Measurements from ENCODE around the gene TPCN2. TPM values are rescaled to one million over a fixed set of nuclear protein-coding genes. Genes with fewer than 3 reads are reported as not detected.

The TPCN2 gene
- total and polyA plus RNA-seq, 4 donors: 6.4 to 20.8 (median 12.1) TPM

DNA sequence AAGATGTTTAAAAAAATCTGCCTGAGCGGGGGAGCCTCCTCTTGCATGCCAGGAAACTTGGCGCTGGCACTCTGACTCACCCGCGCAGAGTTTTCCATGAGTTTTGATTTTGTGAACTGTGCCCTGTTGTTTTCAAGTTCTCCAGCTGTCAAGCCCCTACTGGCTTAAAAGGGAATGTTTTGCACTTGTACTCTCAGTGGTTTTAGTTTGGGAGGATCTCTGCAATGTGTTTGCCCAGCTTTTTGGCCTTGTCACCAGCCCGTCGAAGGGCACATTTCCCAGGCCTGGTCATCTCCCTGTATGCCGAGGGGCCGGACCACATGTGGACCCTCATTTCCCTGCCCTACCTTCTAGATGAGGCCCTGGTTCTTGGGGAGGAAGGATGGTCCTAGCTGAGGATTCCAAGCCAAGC, 47.9 kb upstream of the TPCN2 start (continued):
- TF ChIP-seq, protein P1, sequence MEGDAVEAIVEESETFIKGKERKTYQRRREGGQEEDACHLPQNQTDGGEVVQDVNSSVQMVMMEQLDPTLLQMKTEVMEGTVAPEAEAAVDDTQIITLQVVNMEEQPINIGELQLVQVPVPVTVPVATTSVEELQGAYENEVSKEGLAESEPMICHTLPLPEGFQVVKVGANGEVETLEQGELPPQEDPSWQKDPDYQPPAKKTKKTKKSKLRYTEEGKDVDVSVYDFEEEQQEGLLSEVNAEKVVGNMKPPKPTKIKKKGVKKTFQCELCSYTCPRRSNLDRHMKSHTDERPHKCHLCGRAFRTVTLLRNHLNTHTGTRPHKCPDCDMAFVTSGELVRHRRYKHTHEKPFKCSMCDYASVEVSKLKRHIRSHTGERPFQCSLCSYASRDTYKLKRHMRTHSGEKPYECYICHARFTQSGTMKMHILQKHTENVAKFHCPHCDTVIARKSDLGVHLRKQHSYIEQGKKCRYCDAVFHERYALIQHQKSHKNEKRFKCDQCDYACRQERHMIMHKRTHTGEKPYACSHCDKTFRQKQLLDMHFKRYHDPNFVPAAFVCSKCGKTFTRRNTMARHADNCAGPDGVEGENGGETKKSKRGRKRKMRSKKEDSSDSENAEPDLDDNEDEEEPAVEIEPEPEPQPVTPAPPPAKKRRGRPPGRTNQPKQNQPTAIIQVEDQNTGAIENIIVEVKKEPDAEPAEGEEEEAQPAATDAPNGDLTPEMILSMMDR (IDR thresholded peaks at IDR 0.05; ENCODE audit: low read depth, low read length, missing input control): peak; percentile 64
- no peak for TF ChIP-seq TAF1 (conservative IDR thresholded peaks at IDR 0.05)
- no peak for TF ChIP-seq GABPA (IDR thresholded peaks at IDR 0.05 in 1 of 2, conservative IDR thresholded peaks at IDR 0.05 in 1 of 2)
- peak; percentile 95 to 98 for TF ChIP-seq JUND (IDR thresholded peaks at IDR 0.05)
- TF ChIP-seq SP1 (IDR thresholded peaks at IDR 0.05): peak; percentile 80
- TF ChIP-seq, protein P2, sequence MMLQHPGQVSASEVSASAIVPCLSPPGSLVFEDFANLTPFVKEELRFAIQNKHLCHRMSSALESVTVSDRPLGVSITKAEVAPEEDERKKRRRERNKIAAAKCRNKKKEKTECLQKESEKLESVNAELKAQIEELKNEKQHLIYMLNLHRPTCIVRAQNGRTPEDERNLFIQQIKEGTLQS (IDR thresholded peaks at IDR 0.05): peak; percentile 84
- TF ChIP-seq HNF4G (IDR thresholded peaks at IDR 0.05): no peak
- no peak for TF ChIP-seq FOXA1 (IDR thresholded peaks at IDR 0.05)
- TF ChIP-seq RXRA (IDR thresholded peaks at IDR 0.05): peak; percentile 64 to 86
- TF ChIP-seq FOXA2 (IDR thresholded peaks at IDR 0.05): no peak
- peak; percentile 71 to 86 for TF ChIP-seq RAD21 (IDR thresholded peaks at IDR 0.05)

DNA sequence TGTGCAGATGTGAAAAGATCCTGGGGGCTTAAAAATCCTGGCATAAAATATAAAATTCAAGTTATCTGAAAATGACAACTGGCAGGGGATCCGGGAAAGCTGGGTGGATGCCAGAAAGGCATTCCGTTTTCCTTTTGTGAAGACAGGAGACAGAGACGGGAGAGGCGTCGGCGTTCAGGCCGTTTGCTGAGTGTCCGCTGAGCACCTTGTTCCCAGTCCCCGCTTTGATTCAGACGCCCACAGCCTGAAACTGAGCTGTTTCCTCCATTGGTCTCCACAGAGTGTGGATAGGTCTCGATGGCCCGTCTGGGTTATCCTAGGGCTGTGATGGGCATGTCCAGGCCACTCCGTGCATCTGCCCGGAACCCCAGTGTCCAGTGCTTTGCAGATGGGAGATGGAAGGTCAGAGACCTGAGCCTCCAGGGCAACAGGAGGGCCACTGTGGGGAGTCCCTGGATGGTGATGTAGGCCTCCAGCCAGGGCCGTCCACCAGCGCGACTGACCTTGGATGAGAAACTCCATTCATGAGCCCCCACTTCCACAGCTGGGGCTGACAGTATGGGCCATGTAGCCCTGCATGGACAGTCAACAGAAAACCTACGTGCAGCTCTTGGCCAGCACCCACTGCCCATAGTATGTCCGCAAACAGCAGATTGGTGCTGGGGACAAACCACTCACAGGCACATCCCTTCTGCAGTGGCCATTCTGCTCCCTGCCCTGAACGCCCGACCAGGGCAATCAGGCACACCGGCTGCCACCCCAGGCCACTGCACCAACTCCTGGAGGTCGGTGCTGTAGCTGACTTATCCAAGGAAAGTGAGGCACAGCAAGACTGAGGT, 47.3 kb upstream of the TPCN2 start:
- Histone ChIP-seq H3K9ac (ENCODE audit: low read depth in 1 of 2, low read length in 2 of 2) (no peak overlapping the region), H3K4me1 (ENCODE audit: control insufficient read depth in 4 of 4, insufficient read depth in 4 of 4, low read length in 3 of 4) (peaks cover 8 to 24% (median 14%) of the 10 kb centered on the region in 4 donors), H3K27me3 (ENCODE audit: control insufficient read depth in 4 of 4, insufficient read depth in 4 of 4, low read length in 3 of 4) (no peaks in the 10 kb centered on the region), H3K36me3 (ENCODE audit: control insufficient read depth in 4 of 4, insufficient read depth in 3 of 4, low read depth in 1 of 4, low read length in 3 of 4) (no peaks in the 10 kb centered on the region), H3K27ac (ENCODE audit: low read depth in 1 of 2, low read length in 2 of 2) (peak overlapping the region; percentile 81 to 93), H3K4me3 (ENCODE audit: low read depth in 1 of 3, low read length in 3 of 3) (no peak overlapping the region), H3K9me3 (ENCODE audit: control insufficient read depth in 4 of 4, low read length in 3 of 4) (no peaks in the 10 kb centered on the region)
- WGBS: 88% methylated on average over 23 of the region's 23 CpGs
- TF ChIP-seq RAD21 (IDR thresholded peaks at IDR 0.05) (no peak), FOXA2 (IDR thresholded peaks at IDR 0.05) (no peak), FOXA1 (IDR thresholded peaks at IDR 0.05) (no peak), HNF4A (conservative IDR thresholded peaks at IDR 0.05) (no peak), RXRA (IDR thresholded peaks at IDR 0.05) (no peak)
- TF ChIP-seq, protein P3, sequence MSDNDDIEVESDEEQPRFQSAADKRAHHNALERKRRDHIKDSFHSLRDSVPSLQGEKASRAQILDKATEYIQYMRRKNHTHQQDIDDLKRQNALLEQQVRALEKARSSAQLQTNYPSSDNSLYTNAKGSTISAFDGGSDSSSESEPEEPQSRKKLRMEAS (IDR thresholded peaks at IDR 0.05): no peak
- TF ChIP-seq, protein P4, sequence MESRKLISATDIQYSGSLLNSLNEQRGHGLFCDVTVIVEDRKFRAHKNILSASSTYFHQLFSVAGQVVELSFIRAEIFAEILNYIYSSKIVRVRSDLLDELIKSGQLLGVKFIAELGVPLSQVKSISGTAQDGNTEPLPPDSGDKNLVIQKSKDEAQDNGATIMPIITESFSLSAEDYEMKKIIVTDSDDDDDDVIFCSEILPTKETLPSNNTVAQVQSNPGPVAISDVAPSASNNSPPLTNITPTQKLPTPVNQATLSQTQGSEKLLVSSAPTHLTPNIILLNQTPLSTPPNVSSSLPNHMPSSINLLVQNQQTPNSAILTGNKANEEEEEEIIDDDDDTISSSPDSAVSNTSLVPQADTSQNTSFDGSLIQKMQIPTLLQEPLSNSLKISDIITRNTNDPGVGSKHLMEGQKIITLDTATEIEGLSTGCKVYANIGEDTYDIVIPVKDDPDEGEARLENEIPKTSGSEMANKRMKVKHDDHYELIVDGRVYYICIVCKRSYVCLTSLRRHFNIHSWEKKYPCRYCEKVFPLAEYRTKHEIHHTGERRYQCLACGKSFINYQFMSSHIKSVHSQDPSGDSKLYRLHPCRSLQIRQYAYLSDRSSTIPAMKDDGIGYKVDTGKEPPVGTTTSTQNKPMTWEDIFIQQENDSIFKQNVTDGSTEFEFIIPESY (IDR thresholded peaks at IDR 0.05): no peak
- TF ChIP-seq, protein P2 (IDR thresholded peaks at IDR 0.05): no peak
- DNase-seq (ENCODE audit: low spot score): no peak

DNA sequence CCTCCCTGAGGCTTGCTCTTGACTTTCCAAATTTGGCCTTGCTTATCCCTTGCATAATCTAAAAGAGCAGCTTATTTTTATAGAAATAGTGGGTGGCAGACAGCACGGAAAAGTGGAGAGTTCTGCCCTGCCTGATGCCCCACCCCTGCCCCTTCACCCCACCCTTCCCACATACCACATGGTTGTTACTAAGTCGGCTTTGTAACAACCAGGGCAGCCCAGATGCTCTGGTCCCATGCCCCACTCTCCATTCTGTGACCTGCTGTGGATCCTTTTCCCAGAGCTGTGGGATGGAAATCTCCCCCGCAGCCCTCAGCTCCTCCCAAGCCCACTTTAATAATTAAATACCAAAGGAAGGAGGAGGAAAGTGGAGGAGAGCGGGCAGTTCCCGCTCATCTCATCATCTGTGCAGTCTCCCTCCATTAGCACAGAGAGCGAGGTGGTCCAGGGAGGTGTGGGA, 46.6 kb upstream of the TPCN2 start:
- Histone ChIP-seq H3K4me3 (ENCODE audit: low read depth in 1 of 3, low read length in 3 of 3) (no peak overlapping the region), H3K27ac (ENCODE audit: low read depth in 1 of 2, low read length in 2 of 2) (peak overlapping the region in 1 of 2 donors; percentile 93), H3K27me3 (ENCODE audit: control insufficient read depth in 4 of 4, insufficient read depth in 4 of 4, low read length in 3 of 4) (no peaks in the 10 kb centered on the region), H3K4me1 (ENCODE audit: control insufficient read depth in 4 of 4, insufficient read depth in 4 of 4, low read length in 3 of 4) (peaks cover 13 to 30% (median 18%) of the 10 kb centered on the region in 4 donors), H3K36me3 (ENCODE audit: control insufficient read depth in 4 of 4, insufficient read depth in 3 of 4, low read depth in 1 of 4, low read length in 3 of 4) (no peaks in the 10 kb centered on the region), H3K9me3 (ENCODE audit: control insufficient read depth in 4 of 4, low read length in 3 of 4) (no peaks in the 10 kb centered on the region), H3K9ac (ENCODE audit: low read depth in 1 of 2, low read length in 2 of 2) (no peak overlapping the region)
- TF ChIP-seq EGR1 (IDR thresholded peaks at IDR 0.05; ENCODE audit: low read depth in 2 of 2) (no peak), FOXA1 (IDR thresholded peaks at IDR 0.05) (no peak)
- WGBS: 88% methylated on average over 6 of the region's 6 CpGs
- DNase-seq (ENCODE audit: low spot score): peak; percentile 8
